Measurements from ENCODE around the gene BSND. TPM values are rescaled to one million over a fixed set of nuclear protein-coding genes. Genes with fewer than 3 reads are reported as not detected.

Gene BSND
- total and polyA plus RNA-seq, 9 of the 15 experiments (the other 6 are each of a cell fraction or from before 2014, with no cell fraction given) = not detected

GRCh38 chr1:54984131-54984842 lies 14.4 kb upstream of the BSND start:
- BruUV-seq (replicated peaks) = no TSS peak
- Histone ChIP-seq H3K79me2 (ENCODE audit: control insufficient read depth, insufficient read depth, low read length) (no peaks in the 10 kb centered on the region), H3K9ac (ENCODE audit: insufficient read depth in 1 of 2, low read depth in 2 of 2, low read length in 2 of 2) (no peak overlapping the region; a peak in 1 of 4 replicates), H4K20me1 (replicated peaks; ENCODE audit: control insufficient read depth, insufficient read depth, low read length) (peaks cover 5% of the 10 kb centered on the region; the same call in 1 of the 2 replicates), H3K9me3 (replicated peaks; ENCODE audit: control insufficient read depth, insufficient read depth, low read depth, low read length) (no peaks in the 10 kb centered on the region), H3K27me3 (ENCODE audit: control insufficient read depth in 2 of 2, insufficient read depth in 2 of 2, low read length in 2 of 2) (peaks cover 21 to 70% of the 10 kb centered on the region in 2 experiments), H3K4me2 (ENCODE audit: insufficient read depth, low read length) (no peak overlapping the region), H2AFZ (ENCODE audit: low read depth, low read length) (no peak overlapping the region), H3K4me1 (replicated peaks in 1 of 2; ENCODE audit: control insufficient read depth in 2 of 2, insufficient read depth in 2 of 2, low read length in 2 of 2) (peaks cover 0 to 18% of the 10 kb centered on the region in 2 experiments; a peak in 2 of 5 replicates), H3K27ac (ENCODE audit: extremely low read depth, low read depth, low read length) (no peak overlapping the region), H3K9me1 (ENCODE audit: control insufficient read depth, insufficient read depth, low read length) (no peaks in the 10 kb centered on the region), H3K36me3 (ENCODE audit: control insufficient read depth, insufficient read depth, low read length) (no peaks in the 10 kb centered on the region), H3K4me3 (no peak overlapping the region)
- no peak for ATAC-seq
- no peak for DNase-seq (ENCODE audit: extremely low read depth in 1 of 4, low spot score in 3 of 4)
- ChIA-PET CTCF (ENCODE audit: low intra/inter-chr PET ratio) (no interaction called here), POLR2A (interaction anchor here (0.6 to 1.6 kb wide), 5 partner anchors 9 to 923 kb away, joined by 3 to 7 read pairs (median 3); no protein-coding TSS in a partner anchor)
- intact Hi-C loops (cut with micrococcal nuclease) = no loop called here
- WGBS (ENCODE audit: insufficient coverage, low coverage, missing lambda C conversion rate) = 3% methylated on average over 7 of the region's 7 CpGs
- in situ Hi-C loops (cut with MboI) = no loop called here
- no peak for FAIRE-seq
- no peak for TF ChIP-seq CBX5 (IDR thresholded peaks at IDR 0.05; ENCODE audit: borderline replicate concordance, low read depth)
- no peak for TF ChIP-seq PKNOX1 (IDR thresholded peaks at IDR 0.05)
- TF ChIP-seq ZNF3 (CRISPR knock-in tag; IDR thresholded peaks at IDR 0.05) = no peak
- no peak for TF ChIP-seq FOXP1 (CRISPR knock-in tag; IDR thresholded peaks at IDR 0.05)
- no peak for TF ChIP-seq PHB (CRISPR knock-in tag; IDR thresholded peaks at IDR 0.05)
- no peak for TF ChIP-seq U2AF2 (optimal IDR thresholded peaks at IDR 0.05; ENCODE audit: low read depth, low read length)
- no peak for TF ChIP-seq LARP7 (IDR thresholded peaks at IDR 0.05)
- no peak for TF ChIP-seq HMGN3 (IDR thresholded peaks at IDR 0.05; ENCODE audit: borderline replicate concordance, extremely low read depth, insufficient read length, low read depth, low read length)
- no peak for TF ChIP-seq ZNF224 (CRISPR knock-in tag; IDR thresholded peaks at IDR 0.05)
- TF ChIP-seq, protein P1, sequence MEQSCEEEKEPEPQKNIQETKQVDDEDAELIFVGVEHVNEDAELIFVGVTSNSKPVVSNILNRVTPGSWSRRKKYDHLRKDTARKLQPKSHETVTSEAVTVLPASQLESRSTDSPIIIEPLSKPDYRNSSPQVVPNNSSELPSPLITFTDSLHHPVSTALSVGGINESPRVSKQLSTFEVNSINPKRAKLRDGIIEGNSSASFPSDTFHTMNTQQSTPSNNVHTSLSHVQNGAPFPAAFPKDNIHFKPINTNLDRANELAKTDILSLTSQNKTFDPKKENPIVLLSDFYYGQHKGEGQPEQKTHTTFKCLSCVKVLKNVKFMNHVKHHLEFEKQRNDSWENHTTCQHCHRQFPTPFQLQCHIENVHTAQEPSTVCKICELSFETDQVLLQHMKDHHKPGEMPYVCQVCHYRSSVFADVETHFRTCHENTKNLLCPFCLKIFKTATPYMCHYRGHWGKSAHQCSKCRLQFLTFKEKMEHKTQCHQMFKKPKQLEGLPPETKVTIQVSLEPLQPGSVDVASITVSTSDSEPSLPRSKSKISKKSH (CRISPR knock-in tag; IDR thresholded peaks at IDR 0.05) = no peak
- no peak for TF ChIP-seq PML (IDR thresholded peaks at IDR 0.05; ENCODE audit: low read length)
- no peak for TF ChIP-seq HDAC3 (IDR thresholded peaks at IDR 0.05; ENCODE audit: borderline replicate concordance, partially characterized antibody)
- TF ChIP-seq, protein P2, sequence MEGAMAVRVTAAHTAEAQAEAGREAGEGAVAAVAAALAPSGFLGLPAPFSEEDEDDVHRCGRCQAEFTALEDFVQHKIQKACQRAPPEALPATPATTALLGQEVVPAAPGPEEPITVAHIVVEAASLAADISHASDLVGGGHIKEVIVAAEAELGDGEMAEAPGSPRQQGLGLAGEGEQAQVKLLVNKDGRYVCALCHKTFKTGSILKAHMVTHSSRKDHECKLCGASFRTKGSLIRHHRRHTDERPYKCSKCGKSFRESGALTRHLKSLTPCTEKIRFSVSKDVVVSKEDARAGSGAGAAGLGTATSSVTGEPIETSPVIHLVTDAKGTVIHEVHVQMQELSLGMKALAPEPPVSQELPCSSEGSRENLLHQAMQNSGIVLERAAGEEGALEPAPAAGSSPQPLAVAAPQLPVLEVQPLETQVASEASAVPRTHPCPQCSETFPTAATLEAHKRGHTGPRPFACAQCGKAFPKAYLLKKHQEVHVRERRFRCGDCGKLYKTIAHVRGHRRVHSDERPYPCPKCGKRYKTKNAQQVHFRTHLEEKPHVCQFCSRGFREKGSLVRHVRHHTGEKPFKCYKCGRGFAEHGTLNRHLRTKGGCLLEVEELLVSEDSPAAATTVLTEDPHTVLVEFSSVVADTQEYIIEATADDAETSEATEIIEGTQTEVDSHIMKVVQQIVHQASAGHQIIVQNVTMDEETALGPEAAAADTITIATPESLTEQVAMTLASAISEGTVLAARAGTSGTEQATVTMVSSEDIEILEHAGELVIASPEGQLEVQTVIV (CRISPR knock-in tag; IDR thresholded peaks at IDR 0.05; ENCODE audit: borderline replicate concordance) = no peak
